ENCODE data around the gene IQCK.

DNA sequence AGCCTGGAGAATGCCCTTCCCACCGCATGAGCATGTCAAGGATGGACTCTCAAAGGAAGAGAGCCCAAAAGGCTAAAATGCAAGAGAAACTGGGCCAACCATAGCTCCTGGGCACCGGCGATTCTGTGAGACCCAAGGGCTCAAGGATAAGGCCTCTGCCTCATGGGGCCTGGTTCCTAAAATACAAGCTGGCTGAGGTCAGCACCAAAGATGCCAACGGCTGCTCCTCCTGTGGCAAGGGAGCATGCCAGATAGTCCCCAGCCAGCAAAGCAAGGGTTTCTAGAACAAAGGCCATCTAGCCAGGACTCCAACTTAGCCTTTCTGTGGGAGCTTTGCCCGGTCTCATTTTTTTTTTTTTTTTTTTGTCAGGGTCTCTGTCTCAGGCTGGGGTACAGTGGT is 146.5 kb downstream of the IQCK start:
- TF ChIP-seq POLR2A (IDR thresholded peaks at IDR 0.05) (no peak), CTCF (IDR thresholded peaks at IDR 0.05) (no peak), POLR2AphosphoS5 (IDR thresholded peaks at IDR 0.05) (no peak), EP300 (IDR thresholded peaks at IDR 0.05) (no peak)

All from upper lobe of left lung (tissue), 4 donors.